ENCODE data around the gene CNDP2. TPM values are rescaled to one million over a fixed set of nuclear protein-coding genes. Genes with fewer than 3 reads are reported as not detected.

CNDP2 gene
- total and polyA plus RNA-seq, 2 of the 13 experiments (the other 11 are each of a cell fraction or from before 2014, with no cell fraction given): 64.7 to 80.8 TPM

- TF ChIP-seq RFXAP (CRISPR knock-in tag; IDR thresholded peaks at IDR 0.05; ENCODE audit: borderline replicate concordance) (no peak), TBL1XR1 (IDR thresholded peaks at IDR 0.05; ENCODE audit: borderline replicate concordance, low read length, partially characterized antibody) (no peak), ZBTB1 (CRISPR knock-in tag; IDR thresholded peaks at IDR 0.05; ENCODE audit: borderline replicate concordance) (no peak), POLR2A (IDR thresholded peaks at IDR 0.05; ENCODE audit: insufficient read depth in 1 of 2, low read depth in 2 of 2, low read length in 2 of 2) (no peak)
- TF ChIP-seq, protein P1, sequence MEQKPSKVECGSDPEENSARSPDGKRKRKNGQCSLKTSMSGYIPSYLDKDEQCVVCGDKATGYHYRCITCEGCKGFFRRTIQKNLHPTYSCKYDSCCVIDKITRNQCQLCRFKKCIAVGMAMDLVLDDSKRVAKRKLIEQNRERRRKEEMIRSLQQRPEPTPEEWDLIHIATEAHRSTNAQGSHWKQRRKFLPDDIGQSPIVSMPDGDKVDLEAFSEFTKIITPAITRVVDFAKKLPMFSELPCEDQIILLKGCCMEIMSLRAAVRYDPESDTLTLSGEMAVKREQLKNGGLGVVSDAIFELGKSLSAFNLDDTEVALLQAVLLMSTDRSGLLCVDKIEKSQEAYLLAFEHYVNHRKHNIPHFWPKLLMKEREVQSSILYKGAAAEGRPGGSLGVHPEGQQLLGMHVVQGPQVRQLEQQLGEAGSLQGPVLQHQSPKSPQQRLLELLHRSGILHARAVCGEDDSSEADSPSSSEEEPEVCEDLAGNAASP (CRISPR knock-in tag; IDR thresholded peaks at IDR 0.05; ENCODE audit: borderline replicate concordance): no peak
Observed at GRCh38 chr18:74558096-74558495, 61.9 kb downstream of the CNDP2 start (continued).

GRCh38 chr18:74562131-74562730 lies 66.1 kb downstream of the CNDP2 start:
- 20% methylated on average over 3 of the region's 4 CpGs for WGBS (ENCODE audit: low lambda C conversion rate)
- FAIRE-seq (no peak), ATAC-seq (no peak), DNase-seq (ENCODE audit: low spot score) (no peak)
- CTCF ChIA-PET (ENCODE audit: low intra/inter-chr PET ratio, low total read pairs): no interaction called here
- Histone ChIP-seq H3K27ac (ENCODE audit: extremely low read length, insufficient read depth, low read length) (no peak overlapping the region), H3K4me2 (ENCODE audit: low read depth, low read length) (no peak overlapping the region), H3K9ac (ENCODE audit: insufficient read depth, low read depth, low read length) (no peak overlapping the region), H3K27me3 (ENCODE audit: control insufficient read depth in 1 of 2, insufficient read depth in 2 of 2, low read length in 2 of 2) (peaks cover 2 to 8% of the 10 kb centered on the region in 2 experiments; a peak in 2 of 5 replicates), H3K79me2 (ENCODE audit: insufficient read depth, low read length) (no peaks in the 10 kb centered on the region), H3K9me3 (ENCODE audit: low read length) (peaks cover 11% of the 10 kb centered on the region), H4K20me1 (ENCODE audit: insufficient read depth, low read length) (no peaks in the 10 kb centered on the region), H2AFZ (ENCODE audit: low read length) (no peak overlapping the region), H3K4me1 (ENCODE audit: insufficient read depth, low read length) (peaks cover 5% of the 10 kb centered on the region; the same call in 1 of the 2 replicates), H3K4me3 (replicated peaks in 1 of 3; ENCODE audit: insufficient read depth in 1 of 3, low read depth in 2 of 3, low read length in 3 of 3) (no peak overlapping the region), H3K36me3 (replicated peaks in 1 of 2; ENCODE audit: control insufficient read depth in 1 of 2, insufficient read depth in 2 of 2, low read length in 2 of 2) (no peaks in the 10 kb centered on the region)
- BruUV-seq (replicated peaks): no TSS peak
- in situ Hi-C loops (cut with HindIII; ENCODE audit: extremely low pct_ligation_motif_present, low pct_unique_long_range_greater_than_20kb) (no loop called here), intact Hi-C loops (cut with micrococcal nuclease; ENCODE audit: unreplicated experiment) (no loop called here)
- TF ChIP-seq ZBTB7B (CRISPR knock-in tag; IDR thresholded peaks at IDR 0.05): no peak
- TF ChIP-seq ZMYM4 (CRISPR knock-in tag; IDR thresholded peaks at IDR 0.05): no peak
- TF ChIP-seq SIX4 (CRISPR knock-in tag; IDR thresholded peaks at IDR 0.05): no peak
- no peak for TF ChIP-seq AGO1 (IDR thresholded peaks at IDR 0.05; ENCODE audit: low read depth, low read length, poor library complexity, severe bottlenecking)
- TF ChIP-seq HMG20A (CRISPR knock-in tag; IDR thresholded peaks at IDR 0.05; ENCODE audit: borderline replicate concordance): no peak
- TF ChIP-seq SPEN (CRISPR knock-in tag; IDR thresholded peaks at IDR 0.05; ENCODE audit: low read depth): no peak
- TF ChIP-seq ZNF83 (CRISPR knock-in tag; IDR thresholded peaks at IDR 0.05; ENCODE audit: borderline replicate concordance): no peak
- no peak for TF ChIP-seq CENPT (CRISPR knock-in tag; IDR thresholded peaks at IDR 0.05; ENCODE audit: low read depth)
- no peak for TF ChIP-seq GLI4 (CRISPR knock-in tag; IDR thresholded peaks at IDR 0.05; ENCODE audit: borderline replicate concordance)
- no peak for TF ChIP-seq SNAI1 (CRISPR knock-in tag; IDR thresholded peaks at IDR 0.05; ENCODE audit: borderline replicate concordance)
- TF ChIP-seq PITX1 (CRISPR knock-in tag; IDR thresholded peaks at IDR 0.05): no peak
- no peak for TF ChIP-seq GTF3A (CRISPR knock-in tag; conservative IDR thresholded peaks at IDR 0.05)
- no peak for TF ChIP-seq TOPORS (CRISPR knock-in tag; IDR thresholded peaks at IDR 0.05)
- POLR2A ChIA-PET: no interaction called here

All from HepG2 (cell line).